Activated naive CD4-positive, alpha-beta T cell treated with anti-CD3 and anti-CD28 coated beads, Interleukin-2, amount 10 ng/mL, durations not matched to agents 7 days and 5 days (primary cell): ENCODE results near the gene KDM2A.

Experiments
- CTCF ChIA-PET: fragments of 350-600 bp; sonication (Branson Sonifier 250); formaldehyde crosslinking; loops from one replicate; lab custom pipeline; 2021; ENCODE audit warnings: antibody characterized with exemption; lab: Charles Lee
- DNase-seq: peaks from one replicate; pipeline ENCODE4 v3.0.0-alpha.2; 2020
- H3K27ac Mint-ChIP-seq: one replicate; pipeline ENCODE4 v1.8.0; 2021; ENCODE audit warnings: mild to moderate bottlenecking, moderate library complexity, mixed read lengths
- H3K27me3 Mint-ChIP-seq: one replicate; pipeline ENCODE4 v1.8.0; 2021; ENCODE audit warnings: mild to moderate bottlenecking, mixed read lengths
- H3K36me3 Mint-ChIP-seq: one replicate; pipeline ENCODE4 v1.8.0; 2021; ENCODE audit warnings: mixed read lengths
- H3K4me1 Mint-ChIP-seq: one replicate; pipeline ENCODE4 v1.8.0; 2021; ENCODE audit warnings: mixed read lengths
- H3K4me3 Mint-ChIP-seq: one replicate; pipeline ENCODE4 v1.8.0; 2021; ENCODE audit warnings: mild to moderate bottlenecking, moderate library complexity, mixed read lengths
- H3K9me3 Mint-ChIP-seq: one replicate; pipeline ENCODE4 v1.8.0; 2021; ENCODE audit warnings: mixed read lengths

KDM2A gene

GRCh38 chr11:67267188-67268080 is 148.4 kb downstream of the KDM2A start:
- Mint-ChIP-seq H3K9me3 (no peaks in the 10 kb centered on the region), H3K4me3 (peak overlapping the region; percentile 96), H3K27ac (peak overlapping the region; percentile 98), H3K27me3 (no peaks in the 10 kb centered on the region), H3K4me1 (peaks cover 71% of the 10 kb centered on the region), H3K36me3 (peaks cover 51% of the 10 kb centered on the region)
- DNase-seq = peak; percentile 64
- CTCF ChIA-PET = interaction anchor here (0.7 to 2.5 kb wide), 8 partner anchors 10 to 116 kb away, joined by 3 to 15 read pairs (median 4); no protein-coding TSS in a partner anchor

- peak; percentile 77 for DNase-seq
- Mint-ChIP-seq H3K27me3 (no peaks in the 10 kb centered on the region), H3K36me3 (peaks cover 56% of the 10 kb centered on the region), H3K9me3 (no peaks in the 10 kb centered on the region), H3K27ac (peak overlapping the region; percentile 98), H3K4me3 (peak overlapping the region; percentile 96), H3K4me1 (peaks cover 71% of the 10 kb centered on the region)
- CTCF ChIA-PET = interaction anchor here (0.7 to 2.5 kb wide), 7 partner anchors 9 to 115 kb away, joined by 3 to 15 read pairs (median 4); no protein-coding TSS in a partner anchor
Measured at GRCh38 chr11:67268081-67268961, 149.3 kb downstream of the KDM2A start.

- no peaks in the 10 kb centered on the region for H3K9me3 Mint-ChIP-seq
Measured at GRCh38 chr11:67268962-67269268, 149.9 kb downstream of the KDM2A start.

GRCh38 chr11:67269401-67270255 is 150.6 kb downstream of the KDM2A start:
- H3K27ac Mint-ChIP-seq = peak overlapping the region; percentile 98
- peaks cover 58% of the 10 kb centered on the region for H3K36me3 Mint-ChIP-seq
- H3K9me3 Mint-ChIP-seq = no peaks in the 10 kb centered on the region
- H3K4me1 Mint-ChIP-seq = peaks cover 74% of the 10 kb centered on the region
- no peaks in the 10 kb centered on the region for H3K27me3 Mint-ChIP-seq
- DNase-seq = peak; percentile 27
- CTCF ChIA-PET = interaction anchor here (0.5 to 3.3 kb wide), 9 partner anchors 8 to 924 kb away, joined by 3 to 22 read pairs (median 5); no protein-coding TSS in a partner anchor
- H3K4me3 Mint-ChIP-seq = peak overlapping the region; percentile 96

More at GRCh38 chr11:67268962-67269268, 149.9 kb downstream of the KDM2A start:
- H3K4me1 Mint-ChIP-seq = peaks cover 73% of the 10 kb centered on the region
- peak overlapping the region; percentile 96 for H3K4me3 Mint-ChIP-seq
- DNase-seq = peak; percentile 19
- peaks cover 56% of the 10 kb centered on the region for H3K36me3 Mint-ChIP-seq
- no peaks in the 10 kb centered on the region for H3K27me3 Mint-ChIP-seq
- peak overlapping the region; percentile 98 for H3K27ac Mint-ChIP-seq
- CTCF ChIA-PET = interaction anchor here (0.9 to 3.3 kb wide), 5 partner anchors 9 to 48 kb away, joined by 3 to 22 read pairs (median 8); no protein-coding TSS in a partner anchor

GRCh38 chr11:67270256-67271204 is 151.5 kb downstream of the KDM2A start:
- Mint-ChIP-seq H3K27me3 (no peaks in the 10 kb centered on the region), H3K4me3 (peak overlapping the region; percentile 96), H3K36me3 (peaks cover 63% of the 10 kb centered on the region)

GRCh38 chr11:67271205-67271540 is 152.1 kb downstream of the KDM2A start:
- peak overlapping the region; percentile 98 for H3K27ac Mint-ChIP-seq
- CTCF ChIA-PET = interaction anchor here (1.9 to 3.3 kb wide), 3 partner anchors 9 to 80 kb away, joined by 5 to 22 read pairs (median 11); no protein-coding TSS in a partner anchor
- H3K4me3 Mint-ChIP-seq = peak overlapping the region; percentile 96
- no peaks in the 10 kb centered on the region for H3K9me3 Mint-ChIP-seq
- peaks cover 76% of the 10 kb centered on the region for H3K4me1 Mint-ChIP-seq
- H3K27me3 Mint-ChIP-seq = no peaks in the 10 kb centered on the region
- no peak for DNase-seq
- H3K36me3 Mint-ChIP-seq = peaks cover 70% of the 10 kb centered on the region

More at GRCh38 chr11:67270256-67271204, 151.5 kb downstream of the KDM2A start:
- H3K27ac Mint-ChIP-seq = peak overlapping the region; percentile 98
- DNase-seq = peak; percentile 59
- H3K9me3 Mint-ChIP-seq = no peaks in the 10 kb centered on the region
- CTCF ChIA-PET = interaction anchor here (0.5 to 3.3 kb wide), 7 partner anchors 9 to 923 kb away, joined by 3 to 22 read pairs (median 8); no protein-coding TSS in a partner anchor
- peaks cover 76% of the 10 kb centered on the region for H3K4me1 Mint-ChIP-seq

GRCh38 chr11:67271541-67272284 is 152.7 kb downstream of the KDM2A start:
- CTCF ChIA-PET = interaction anchor here (0.8 to 3.3 kb wide), 4 partner anchors 10 to 46 kb away, joined by 3 to 22 read pairs (median 8); partner anchors contain the start of gene SSH3
- peak; percentile 72 for DNase-seq
- H3K4me3 Mint-ChIP-seq = peak overlapping the region; percentile 96
- H3K9me3 Mint-ChIP-seq = no peaks in the 10 kb centered on the region
- peaks cover 82% of the 10 kb centered on the region for H3K4me1 Mint-ChIP-seq
- peak overlapping the region; percentile 98 for H3K27ac Mint-ChIP-seq
- H3K36me3 Mint-ChIP-seq = peaks cover 73% of the 10 kb centered on the region
- no peaks in the 10 kb centered on the region for H3K27me3 Mint-ChIP-seq

- CTCF ChIA-PET = interaction anchor here (0.6 to 3.3 kb wide), 6 partner anchors 11 to 1413 kb away, joined by 3 to 22 read pairs (median 4); partner anchors contain the start of genes MUS81 and SSH3
- Mint-ChIP-seq H3K9me3 (no peaks in the 10 kb centered on the region), H3K27me3 (no peaks in the 10 kb centered on the region), H3K4me1 (peaks cover 90% of the 10 kb centered on the region), H3K4me3 (peak overlapping the region; percentile 96), H3K36me3 (peaks cover 70% of the 10 kb centered on the region), H3K27ac (peak overlapping the region; percentile 98)
- peak; percentile 58 for DNase-seq
Measured at GRCh38 chr11:67272327-67273259, 153.5 kb downstream of the KDM2A start.

GRCh38 chr11:67273260-67273990 is 154.4 kb downstream of the KDM2A start:
- Mint-ChIP-seq H3K9me3 (no peaks in the 10 kb centered on the region), H3K36me3 (peaks cover 68% of the 10 kb centered on the region), H3K4me1 (peaks cover 96% of the 10 kb centered on the region), H3K4me3 (peak overlapping the region; percentile 96), H3K27me3 (no peaks in the 10 kb centered on the region), H3K27ac (peak overlapping the region; percentile 94)
- CTCF ChIA-PET = interaction anchor here (0.6 to 1.7 kb wide), 5 partner anchors 44 to 1414 kb away, joined by 3 to 5 read pairs (median 3); partner anchors contain the start of gene MUS81
- peak; percentile 20 for DNase-seq
